HFF-Myc (cell line): ENCODE data around the gene DOCK9.

Source experiments
- DNase-seq: peaks from one replicate; pipeline ENCODE4 v3.0.0-alpha.2; 2011; ENCODE audit warnings: low read depth; ENCODE audit errors: extremely low read depth
- H3K4me3 ChIP-seq: replicated peaks from 2 replicates; pipeline ENCODE4 v1.5.1; 2011; ENCODE audit warnings: low read depth, mild to moderate bottlenecking, control low read depth, low read length
- CTCF ChIP-seq: IDR thresholded peaks from 2 replicates; pipeline ENCODE4 v1.5.1; 2012; ENCODE audit warnings: mild to moderate bottlenecking, low read depth, low read length, control low read depth; ENCODE audit errors: missing control alignments

DOCK9 gene

GRCh38 chr13:98888222-98888889, 89.5 kb downstream of the DOCK9 start:
- no peak for TF ChIP-seq CTCF
- no peak for DNase-seq
- no peak overlapping the region for H3K4me3 ChIP-seq

- no peak for TF ChIP-seq CTCF
- DNase-seq: no peak
- H3K4me3 ChIP-seq: no peak overlapping the region
Measured at GRCh38 chr13:98886587-98887230, 91.2 kb downstream of the DOCK9 start.

GRCh38 chr13:98885600-98885999, 92.3 kb downstream of the DOCK9 start:
- DNase-seq: no peak
- no peak overlapping the region for H3K4me3 ChIP-seq
- no peak for TF ChIP-seq CTCF

GRCh38 chr13:98883998-98884397, 93.9 kb downstream of the DOCK9 start:
- no peak for DNase-seq
- no peak for TF ChIP-seq CTCF
- H3K4me3 ChIP-seq: no peak overlapping the region

- TF ChIP-seq CTCF: no peak
- no peak for DNase-seq
- no peak overlapping the region for H3K4me3 ChIP-seq
Measured at GRCh38 chr13:98881390-98881789, 96.5 kb downstream of the DOCK9 start.

- H3K4me3 ChIP-seq: no peak overlapping the region
- no peak for TF ChIP-seq CTCF
- DNase-seq: no peak
Measured at GRCh38 chr13:98880677-98881076, 97.2 kb downstream of the DOCK9 start.
